H1 (cell line): Measurements from ENCODE around the gene POMP. TPM values are rescaled to one million over a fixed set of nuclear protein-coding genes. Genes with fewer than 3 reads are reported as not detected.

Experiments used
- CTCF ChIA-PET: fragments of 300-600 bp; sonication (Branson Sonifier 250); formaldehyde crosslinking; loops from one replicate; lab custom pipeline; 2021; ENCODE audit not compliant: partially characterized antibody; lab: Charles Lee
- POLR2A ChIA-PET: fragments of 300-600 bp; sonication (Branson Sonifier 250); formaldehyde crosslinking; loops from one replicate; lab custom pipeline; 2021; ENCODE audit warnings: inconsistent platforms; ENCODE audit not compliant: partially characterized antibody; lab: Charles Lee
- DNase-seq, 2 experiments: peaks; one replicate each; pipeline versions ENCODE4 v3.0.0 to v3.0.0-alpha.2; 2010 to 2022; ENCODE audit warnings: low spot score in 2 of 2, low read depth in 1 of 2, mixed read lengths in 1 of 2
- FAIRE-seq: peaks from 2 replicates; lab custom pipeline; 2011; peaks lifted over from hg19 to GRCh38; lab: Jason Lieb, UNC
- H2AFZ ChIP-seq: 2 replicates; pipeline ENCODE4 v1.8.1; 2012; ENCODE audit warnings: low read length, inconsistent platforms
- H2AK5ac ChIP-seq: 2 replicates; pipeline ENCODE4 v1.6.1; 2013; ENCODE audit warnings: low read depth, low read length
- H2BK120ac ChIP-seq: replicated peaks from 2 replicates; pipeline ENCODE3; 2013; ENCODE audit warnings: low read depth, low read length, inconsistent platforms
- H2BK12ac ChIP-seq: 2 replicates; pipeline ENCODE4 v1.6.1; 2013; ENCODE audit warnings: low read depth, low read length
- H2BK15ac ChIP-seq: 2 replicates; pipeline ENCODE4 v1.6.1; 2013; ENCODE audit warnings: low read length
- H2BK20ac ChIP-seq: 2 replicates; pipeline ENCODE4 v1.6.1; 2013; ENCODE audit warnings: low read length
- H2BK5ac ChIP-seq: 2 replicates; pipeline ENCODE4 v1.6.1; 2013; ENCODE audit warnings: low read depth, low read length
- H3K14ac ChIP-seq: 2 replicates; pipeline ENCODE4 v1.6.1; 2013; ENCODE audit warnings: inconsistent platforms; ENCODE audit not compliant: insufficient read length
- H3K18ac ChIP-seq: 2 replicates; pipeline ENCODE4 v1.6.1; 2013; ENCODE audit warnings: low read length; ENCODE audit errors: extremely low read depth
- H3K23ac ChIP-seq: 2 replicates; pipeline ENCODE4 v1.6.1; 2013; ENCODE audit warnings: inconsistent platforms; ENCODE audit not compliant: insufficient read length
- H3K23me2 ChIP-seq: 2 replicates; pipeline ENCODE4 v1.6.1; 2013; ENCODE audit warnings: low read depth, low read length
- H3K27ac ChIP-seq: 2 replicates; pipeline ENCODE4 v1.6.1; 2011; ENCODE audit warnings: low read depth, low read length, inconsistent platforms
- H3K27me3 ChIP-seq, 4 experiments: replicated peaks in 1 of 4; 1 replicate in 1 of 4; 2 replicates in 3 of 4; pipeline versions ENCODE4 v1.6.1 to v1.8.1; 2011 to 2013; ENCODE audit warnings: low read length in 3 of 4, mild to moderate bottlenecking in 3 of 4, inconsistent platforms in 2 of 4, mixed read lengths in 2 of 4, moderate library complexity in 1 of 4; ENCODE audit not compliant: control insufficient read depth in 3 of 4, insufficient read depth in 3 of 4; ENCODE audit errors: extremely low read depth in 1 of 4
- H3K36me3 ChIP-seq, 4 experiments: 2 replicates each; pipeline versions ENCODE4 v1.6.1 to v1.8.1; 2011 to 2013; ENCODE audit warnings: mild to moderate bottlenecking in 4 of 4, low read length in 3 of 4, moderate library complexity in 2 of 4, control low read depth in 1 of 4, inconsistent platforms in 1 of 4; ENCODE audit not compliant: insufficient read depth in 4 of 4, control insufficient read depth in 2 of 4
- H3K4ac ChIP-seq: replicated peaks from 2 replicates; pipeline ENCODE3; 2013; ENCODE audit warnings: low read length, low read depth, mixed read lengths, inconsistent platforms; ENCODE audit not compliant: insufficient read length
- H3K4me1 ChIP-seq, 4 experiments: replicated peaks in 1 of 4; 1 replicate in 1 of 4; 2 replicates in 3 of 4; pipeline versions ENCODE4 v1.6.1 to v1.8.1; 2011 to 2013; ENCODE audit warnings: low read length in 3 of 4, inconsistent platforms in 2 of 4, mixed read lengths in 1 of 4; ENCODE audit not compliant: insufficient read depth in 4 of 4, control insufficient read depth in 3 of 4
- H3K4me2 ChIP-seq, 2 experiments: 2 replicates each; pipeline versions ENCODE4 v1.6.1 to v1.8.1; 2011 to 2013; ENCODE audit warnings: low read depth in 2 of 2, low read length in 2 of 2, control low read depth in 1 of 2, inconsistent platforms in 1 of 2, mild to moderate bottlenecking in 1 of 2; ENCODE audit not compliant: insufficient read depth in 1 of 2
- H3K4me3 ChIP-seq, 4 experiments: fragments of 200-600, 300-600 bp in 1 of 4; sonication (generic), shearing (Covaris generic), sonication (Bioruptor Twin) in 1 of 4; 2 replicates each; pipeline versions ENCODE4 v1.5.1 to v1.8.1; 2011 to 2016; ENCODE audit warnings: low read length in 4 of 4, low read depth in 3 of 4, control low read depth in 2 of 4, inconsistent platforms in 2 of 4, mild to moderate bottlenecking in 2 of 4, mixed read lengths in 1 of 4, moderate library complexity in 1 of 4; ENCODE audit not compliant: insufficient read depth in 2 of 4; ENCODE audit errors: extremely low read depth in 1 of 4
- H3K56ac ChIP-seq: replicated peaks from 2 replicates; pipeline ENCODE3; 2013; ENCODE audit warnings: low read depth, mild to moderate bottlenecking, mixed read lengths, low read length, inconsistent platforms; ENCODE audit not compliant: insufficient read length
- H3K79me1 ChIP-seq: 2 replicates; pipeline ENCODE4 v1.6.1; 2013; ENCODE audit warnings: low read depth, low read length, control low read depth
- H3K79me2 ChIP-seq, 2 experiments: 2 replicates each; pipeline versions ENCODE4 v1.6.1 to v1.8.1; 2012 to 2013; ENCODE audit warnings: low read length in 2 of 2, mild to moderate bottlenecking in 2 of 2, inconsistent platforms in 1 of 2; ENCODE audit not compliant: insufficient read depth in 2 of 2, control insufficient read depth in 1 of 2
- H3K9ac ChIP-seq, 4 experiments: replicated peaks in 1 of 4; 1 replicate in 1 of 4; 2 replicates in 3 of 4; pipeline versions ENCODE4 v1.6.1 to v1.8.1; 2011 to 2013; ENCODE audit warnings: low read depth in 3 of 4, low read length in 3 of 4, control low read depth in 2 of 4, mild to moderate bottlenecking in 2 of 4, moderate library complexity in 2 of 4, inconsistent platforms in 1 of 4; ENCODE audit errors: extremely low read depth in 1 of 4
- H3K9me3 ChIP-seq, 2 experiments: 2 replicates each; pipeline versions ENCODE4 v1.6.1 to v1.8.1; 2012 to 2013; ENCODE audit warnings: mild to moderate bottlenecking in 2 of 2, moderate library complexity in 2 of 2, control low read depth in 1 of 2, inconsistent platforms in 1 of 2, low read depth in 1 of 2, low read length in 1 of 2, mixed read lengths in 1 of 2; ENCODE audit not compliant: insufficient read depth in 2 of 2
- H4K20me1 ChIP-seq, 2 experiments: replicated peaks in 1 of 2; 2 replicates each; pipeline versions ENCODE3 to v1.8.1; 2011 to 2013; ENCODE audit warnings: inconsistent platforms in 2 of 2, low read length in 2 of 2, mild to moderate bottlenecking in 1 of 2; ENCODE audit not compliant: insufficient read depth in 2 of 2, control insufficient read depth in 1 of 2
- H4K5ac ChIP-seq: 2 replicates; pipeline ENCODE4 v1.6.1; 2013; ENCODE audit warnings: low read length, low read depth, mixed read lengths, inconsistent platforms; ENCODE audit not compliant: insufficient read length
- H4K8ac ChIP-seq: 2 replicates; pipeline ENCODE4 v1.8.0; 2013; ENCODE audit warnings: mild to moderate bottlenecking, moderate library complexity, low read length, inconsistent platforms; ENCODE audit not compliant: insufficient read depth; ENCODE audit errors: extremely low read depth
- H4K91ac ChIP-seq: replicated peaks from 2 replicates; pipeline ENCODE3; 2013; ENCODE audit warnings: low read length, mixed read lengths, inconsistent platforms; ENCODE audit not compliant: insufficient read length
- CBX5 ChIP-seq: fragments of 300-800, 300-1000 bp; sonication (generic); IDR thresholded peaks from 2 replicates; pipeline ENCODE4 v1.7.1; 2016; ENCODE audit warnings: antibody characterized with exemption, low read length, low read depth
- CEBPB ChIP-seq: IDR thresholded peaks from 2 replicates; pipeline ENCODE4 v1.6.1; 2012; ENCODE audit warnings: low read depth, low read length
- CTBP2 ChIP-seq: IDR thresholded peaks from 2 replicates; pipeline ENCODE4 v1.7.0; 2011; ENCODE audit warnings: borderline replicate concordance, mild to moderate bottlenecking, moderate library complexity, mixed read lengths, low read length; ENCODE audit not compliant: insufficient read depth, insufficient read length
- EGR1 ChIP-seq: IDR thresholded peaks from 2 replicates; pipeline ENCODE4 v1.6.1; 2011; ENCODE audit warnings: low read depth, low read length, borderline replicate concordance
- EZH2 ChIP-seq: fragments of 200-600 bp; sonication (generic); IDR thresholded peaks from 2 replicates; pipeline ENCODE4 v1.7.1; 2012; ENCODE audit warnings: low read depth, mild to moderate bottlenecking, moderate library complexity, low read length, inconsistent platforms; ENCODE audit not compliant: severe bottlenecking
- JUND ChIP-seq: IDR thresholded peaks from 2 replicates; pipeline ENCODE4 v1.6.1; 2011; ENCODE audit warnings: mild to moderate bottlenecking, improper control_type of control experiment, low read length
- KDM4A ChIP-seq: IDR thresholded peaks from one replicate; pipeline ENCODE4 v1.7.1; 2012; ENCODE audit warnings: low read depth, mild to moderate bottlenecking, moderate library complexity, low read length, inconsistent platforms; ENCODE audit not compliant: severe bottlenecking
- KDM5A ChIP-seq: fragments of 200-600 bp; IDR thresholded peaks from 2 replicates; pipeline ENCODE4 v1.7.1; 2012; ENCODE audit warnings: mild to moderate bottlenecking, low read length, inconsistent platforms, mixed read lengths
- MAX ChIP-seq: IDR thresholded peaks from 2 replicates; pipeline ENCODE4 v1.6.1; 2012; ENCODE audit warnings: inconsistent platforms
- RXRA ChIP-seq: IDR thresholded peaks from 2 replicates; pipeline ENCODE4 v1.6.1; 2011; ENCODE audit warnings: low read depth, mild to moderate bottlenecking, low read length, moderate library complexity; ENCODE audit not compliant: insufficient read depth
- TAF1 ChIP-seq: IDR thresholded peaks from 2 replicates; pipeline ENCODE4 v1.6.1; 2011; ENCODE audit warnings: mild to moderate bottlenecking, low read depth, low read length
- TCF12 ChIP-seq: IDR thresholded peaks from 2 replicates; pipeline ENCODE4 v1.6.1; 2011; ENCODE audit warnings: low read depth, mild to moderate bottlenecking, low read length
- YY1 ChIP-seq: IDR thresholded peaks from 2 replicates; pipeline ENCODE4 v1.6.1; 2011; ENCODE audit warnings: low read depth, mild to moderate bottlenecking, low read length
- WGBS, 2 experiments: shearing (Covaris generic) in 1 of 2; methylation state at CpG; one replicate each; pipeline versions ENCODE4 v1.1.6 to v1.1.7; 2013 to 2015; ENCODE audit warnings: low lambda C conversion rate in 2 of 2, mixed read lengths in 2 of 2, inconsistent platforms in 1 of 2, low coverage in 1 of 2, missing lambda C conversion rate in 1 of 2; ENCODE audit not compliant: insufficient replicate concordance in 2 of 2, insufficient coverage in 1 of 2, insufficient read length in 1 of 2; ENCODE audit errors: extremely low coverage in 1 of 2, missing lambda C conversion rate in 1 of 2; 5-methylcytosine and 5-hydroxymethylcytosine counted together
- polyA plus RNA-seq, 7 experiments: library from polyadenylated mRNA; depleted of rRNA in 3 of 7; stranded (reverse) in 5 of 7; unstranded in 2 of 7; fragments of >200 nt in 5 of 7; fragments of 200-250 nt in 2 of 7; gene quantifications; 1 replicate in 5 of 7; 2 replicates in 1 of 7; 4 replicates in 1 of 7; pipeline versions ENCODE4 v1.2.1 to v1.2.3, GENCODE V29; 2011 to 2013; ENCODE audit warnings: missing spikeins in 2 of 7, mixed read lengths in 2 of 7
- total RNA-seq: library from RNA; stranded (reverse); fragmentation: NEBNext Ultra II Directional; extraction: Animal tissue kit (Norgen Biotek cat#: 25700); gene quantifications from 2 replicates; pipeline ENCODE4 v1.2.1, GENCODE V29; 2021

The POMP gene
- total and polyA plus RNA-seq, 2 of the 8 experiments (the other 6 are each of a cell fraction or from before 2014, with no cell fraction given), result 38.4 to 115 TPM

- Histone ChIP-seq H3K14ac (no peak overlapping the region), H3K4ac (no peak overlapping the region), H3K4me1 (peaks cover 0 to 3% (median under 1%) of the 10 kb centered on the region in 4 experiments; a peak in 3 of 7 replicates), H4K20me1 (no peaks in the 10 kb centered on the region), H4K5ac (no peak overlapping the region), H3K18ac (no peak overlapping the region), H3K9ac (no peak overlapping the region), H4K8ac (no peak overlapping the region), H2BK15ac (no peak overlapping the region), H4K91ac (no peak overlapping the region), H3K4me2 (no peak overlapping the region), H2AK5ac (no peak overlapping the region), H2BK20ac (no peak overlapping the region), H3K23ac (no peak overlapping the region), H3K36me3 (no peaks in the 10 kb centered on the region), H3K27ac (no peak overlapping the region), H3K56ac (no peak overlapping the region), H2BK120ac (no peak overlapping the region), H2BK12ac (no peak overlapping the region), H3K79me2 (no peaks in the 10 kb centered on the region), H3K4me3 (no peak overlapping the region), H3K23me2 (no peaks in the 10 kb centered on the region), H3K79me1 (no peaks in the 10 kb centered on the region), H3K9me3 (no peaks in the 10 kb centered on the region), H3K27me3 (no peaks in the 10 kb centered on the region), H2BK5ac (no peak overlapping the region), H2AFZ (0 out of 2 replicates have a peak overlapping the region, but pooled peaks have one; percentile 33)
- 75% methylated on average over 3 of the region's 3 CpGs; no CpG with 5 or more reads in 1 of the 2 experiments for WGBS, 2 experiments
- FAIRE-seq, result no peak
- TF ChIP-seq EZH2 (no peak), KDM5A (no peak), KDM4A (no peak), CTBP2 (no peak), TCF12 (no peak), CEBPB (no peak), EGR1 (no peak), JUND (no peak), RXRA (no peak), YY1 (no peak), TAF1 (no peak), CBX5 (no peak), MAX (no peak)
- no peak for DNase-seq
- POLR2A ChIA-PET, result no interaction called here
- CTCF ChIA-PET, result interaction anchor here (0.6 to 1.3 kb wide), 6 partner anchors 10 to 317 kb away, joined by 3 to 4 read pairs (median 4); no protein-coding TSS in a partner anchor
These were observed 17.4 kb upstream of the POMP start for GRCh38 chr13:28641600-28641926.
